HL-60/S4 treated with retinoic acid at 250 ng/mL for 4 days and 3 days (cell line): ENCODE results near the gene EME2.

Source experiments
- in situ Hi-C: fragments of 300-500 bp; cut with MboI; formaldehyde crosslinking; loops from 2 replicates; pipeline ENCODE4 v1.7.0; 2022; ENCODE audit warnings: low sequenced_read_pairs

The EME2 gene

DNA sequence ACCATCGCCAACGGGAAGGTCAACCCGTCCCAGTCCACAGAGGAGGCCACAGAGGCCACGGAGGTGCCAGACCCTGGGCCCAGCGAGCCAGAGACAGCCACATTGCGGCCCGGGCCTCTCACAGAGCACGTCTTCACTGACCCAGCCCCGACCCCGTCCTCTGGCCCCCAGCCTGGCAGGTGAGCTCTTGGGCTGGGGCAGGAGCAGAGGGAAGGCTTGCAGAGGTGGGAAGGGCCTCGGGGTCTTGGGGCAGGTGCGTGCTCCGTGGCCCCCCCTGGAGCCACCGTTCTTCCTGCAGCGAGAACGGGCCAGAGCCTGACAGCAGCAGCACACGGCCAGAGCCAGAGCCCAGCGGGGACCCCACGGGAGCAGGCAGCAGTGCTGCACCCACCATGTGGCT lies 6.4 kb upstream of the EME2 start:
- in situ Hi-C loops, result no loop called here

DNA sequence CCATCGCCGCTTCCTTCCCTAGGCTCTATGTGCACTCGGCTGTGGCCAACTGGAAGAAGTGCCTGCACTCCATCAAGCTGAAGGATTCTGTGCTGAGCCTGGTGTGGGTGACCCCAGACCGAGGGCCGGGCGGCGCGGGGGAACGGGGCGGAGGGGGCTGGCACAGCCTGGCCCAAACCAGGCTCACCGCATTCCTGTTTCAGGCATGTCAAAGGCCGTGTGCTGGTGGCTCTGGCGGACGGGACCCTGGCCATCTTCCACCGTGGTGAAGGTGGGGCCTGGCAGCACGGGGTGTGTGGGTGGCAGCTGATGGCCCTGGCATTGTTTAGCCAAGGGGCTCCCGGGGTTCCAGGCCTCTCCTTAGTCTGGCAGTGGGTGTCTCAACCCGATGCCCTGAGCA lies 5.9 kb upstream of the EME2 start:
- in situ Hi-C loops, result no loop called here

DNA sequence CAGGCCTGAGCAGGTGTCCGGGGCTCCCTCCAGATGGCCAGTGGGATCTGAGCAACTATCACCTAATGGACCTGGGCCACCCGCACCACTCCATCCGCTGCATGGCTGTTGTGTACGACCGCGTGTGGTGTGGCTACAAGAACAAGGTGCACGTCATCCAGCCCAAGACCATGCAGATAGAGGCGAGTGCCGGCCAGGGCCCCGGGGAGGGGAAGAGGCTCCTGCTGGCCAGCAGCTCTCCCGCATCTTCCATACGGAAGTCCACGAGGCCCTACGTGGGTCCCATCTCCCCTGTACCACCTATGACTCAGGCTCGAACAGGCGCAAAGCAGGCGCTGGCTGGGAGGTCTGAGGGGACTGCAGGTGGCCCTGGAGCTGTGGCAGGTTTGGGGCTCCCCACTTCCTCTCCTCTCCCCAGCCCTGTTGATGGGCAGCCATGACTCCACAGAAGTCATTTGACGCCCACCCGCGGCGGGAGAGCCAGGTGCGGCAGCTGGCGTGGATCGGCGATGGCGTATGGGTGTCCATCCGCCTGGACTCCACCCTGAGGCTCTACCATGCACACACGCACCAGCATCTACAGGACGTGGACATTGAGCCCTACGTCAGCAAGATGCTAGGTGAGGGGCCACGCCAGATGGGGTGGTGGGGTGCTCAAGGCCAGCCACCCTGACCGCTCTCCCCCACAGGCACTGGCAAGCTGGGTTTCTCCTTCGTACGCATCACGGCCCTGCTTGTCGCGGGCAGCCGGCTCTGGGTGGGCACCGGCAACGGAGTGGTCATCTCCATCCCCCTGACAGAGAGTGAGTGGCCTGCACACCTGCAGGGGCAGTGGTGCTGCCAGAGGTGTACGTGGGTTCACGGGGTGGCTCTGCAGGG lies 5.3 kb upstream of the EME2 start:
- in situ Hi-C loops, result no loop called here

GRCh38 chr16:1768061-1768766 lies 4.4 kb upstream of the EME2 start:
- in situ Hi-C loops, result no loop called here

GRCh38 chr16:1768767-1769401 lies 3.7 kb upstream of the EME2 start:
- in situ Hi-C loops, result no loop called here

DNA sequence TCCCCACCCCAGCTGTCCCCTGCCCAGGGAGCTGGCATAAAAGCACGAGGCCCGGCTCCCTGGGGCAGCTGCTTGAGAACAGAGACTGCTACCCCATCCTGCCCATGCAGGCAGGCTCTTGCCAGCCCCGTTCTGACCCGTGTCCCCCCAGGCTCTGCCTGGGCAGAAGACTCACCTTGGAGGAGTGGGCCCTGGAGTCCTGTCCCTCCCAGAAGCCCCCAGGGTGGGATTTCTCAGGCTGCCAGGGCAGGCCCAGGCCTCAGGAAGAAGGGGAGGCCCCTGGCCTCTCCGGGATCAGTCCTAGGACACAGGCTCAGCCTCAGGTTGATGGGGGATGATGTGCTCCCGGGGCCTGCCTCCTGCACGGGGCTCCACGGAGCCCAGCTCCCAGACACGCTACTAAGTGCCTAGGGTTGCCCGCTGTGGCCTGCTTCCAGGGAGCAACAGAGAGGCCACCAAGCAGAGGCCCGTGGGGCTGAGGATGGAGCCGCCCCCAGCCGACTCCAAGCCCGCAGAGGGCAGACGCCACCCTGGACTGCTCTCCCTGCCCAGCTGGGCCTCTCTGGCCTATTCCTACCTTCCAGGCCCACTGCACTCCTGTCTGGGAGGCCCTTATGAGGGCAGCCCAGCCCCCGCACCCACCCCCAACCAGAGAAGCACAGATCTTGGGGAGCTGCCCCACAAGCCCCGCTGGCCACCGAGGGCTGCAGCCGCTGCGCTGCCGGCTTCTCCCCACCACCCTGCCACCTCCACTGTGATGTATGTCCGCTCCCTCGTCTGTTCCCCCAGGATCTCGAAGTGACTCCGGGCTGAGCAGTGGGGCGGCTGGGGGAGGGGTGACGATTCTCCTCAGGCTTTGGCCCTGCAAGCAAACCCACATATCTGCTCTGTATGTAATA lies 3.0 kb upstream of the EME2 start:
- in situ Hi-C loops, result no loop called here

DNA sequence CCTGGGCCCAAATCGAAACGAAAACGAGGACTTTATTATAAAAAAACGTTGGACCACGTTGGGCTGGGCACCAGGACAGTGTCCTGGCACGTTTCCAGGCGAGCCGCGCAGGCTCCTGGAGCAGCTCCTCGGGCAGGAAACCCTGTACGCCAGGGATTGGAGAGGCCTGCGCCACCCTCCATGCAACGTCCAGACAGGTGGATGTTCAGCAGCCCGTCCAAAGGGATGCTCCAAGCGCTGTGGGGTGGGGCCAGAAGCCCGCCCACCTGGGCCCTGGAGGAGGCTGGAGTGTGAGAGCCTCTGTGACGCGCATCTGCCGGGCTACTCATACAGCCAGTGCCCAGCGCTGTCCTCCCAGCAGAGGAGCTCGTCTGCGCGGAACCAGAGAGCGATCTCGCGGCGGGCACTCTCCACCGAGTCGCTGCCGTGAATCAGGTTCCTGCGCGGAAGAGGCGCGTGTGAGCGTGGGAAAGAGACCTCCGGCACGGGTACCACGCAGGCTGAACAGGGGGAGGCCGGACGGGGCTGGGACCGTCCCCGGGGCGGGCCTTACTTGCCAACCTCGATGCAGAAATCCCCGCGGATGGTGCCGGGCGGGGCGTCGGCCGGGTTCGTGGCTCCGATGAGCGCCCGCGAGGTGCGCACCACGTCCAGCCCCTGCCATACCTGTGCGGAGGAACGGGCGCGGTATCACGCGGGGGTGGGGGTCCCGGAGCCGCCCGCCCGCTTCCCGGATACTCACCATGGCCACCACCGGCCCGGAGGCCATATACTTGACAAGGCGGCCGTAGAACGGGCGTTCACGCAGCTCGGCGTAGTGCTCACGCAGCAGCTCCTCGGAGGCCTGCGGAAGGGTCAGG lies 2.1 kb upstream of the EME2 start:
- in situ Hi-C loops, result no loop called here

GRCh38 chr16:1771188-1771863 lies 1.3 kb upstream of the EME2 start, which contains the start of gene NME3:
NME3 (minus strand) TSS chr16:1771543; CDS start chr16:1771534, 9 bp downstream.
- in situ Hi-C loops, result no loop called here

- in situ Hi-C loops, result no loop called here
Measured at GRCh38 chr16:1771864-1772361, 697 bp upstream of the EME2 start.

GRCh38 chr16:1772908-1773702 lies 495 bp downstream of the EME2 start, which contains the start of gene MRPS34:
MRPS34 (minus strand) TSS chr16:1773134; CDS start chr16:1773119, 15 bp downstream.
- in situ Hi-C loops, result no loop called here

GRCh38 chr16:1773703-1774447 lies 1.3 kb downstream of the EME2 start:
- in situ Hi-C loops, result no loop called here

- in situ Hi-C loops, result no loop called here
Measured at GRCh38 chr16:1774448-1774780, 1.8 kb downstream of the EME2 start.

DNA sequence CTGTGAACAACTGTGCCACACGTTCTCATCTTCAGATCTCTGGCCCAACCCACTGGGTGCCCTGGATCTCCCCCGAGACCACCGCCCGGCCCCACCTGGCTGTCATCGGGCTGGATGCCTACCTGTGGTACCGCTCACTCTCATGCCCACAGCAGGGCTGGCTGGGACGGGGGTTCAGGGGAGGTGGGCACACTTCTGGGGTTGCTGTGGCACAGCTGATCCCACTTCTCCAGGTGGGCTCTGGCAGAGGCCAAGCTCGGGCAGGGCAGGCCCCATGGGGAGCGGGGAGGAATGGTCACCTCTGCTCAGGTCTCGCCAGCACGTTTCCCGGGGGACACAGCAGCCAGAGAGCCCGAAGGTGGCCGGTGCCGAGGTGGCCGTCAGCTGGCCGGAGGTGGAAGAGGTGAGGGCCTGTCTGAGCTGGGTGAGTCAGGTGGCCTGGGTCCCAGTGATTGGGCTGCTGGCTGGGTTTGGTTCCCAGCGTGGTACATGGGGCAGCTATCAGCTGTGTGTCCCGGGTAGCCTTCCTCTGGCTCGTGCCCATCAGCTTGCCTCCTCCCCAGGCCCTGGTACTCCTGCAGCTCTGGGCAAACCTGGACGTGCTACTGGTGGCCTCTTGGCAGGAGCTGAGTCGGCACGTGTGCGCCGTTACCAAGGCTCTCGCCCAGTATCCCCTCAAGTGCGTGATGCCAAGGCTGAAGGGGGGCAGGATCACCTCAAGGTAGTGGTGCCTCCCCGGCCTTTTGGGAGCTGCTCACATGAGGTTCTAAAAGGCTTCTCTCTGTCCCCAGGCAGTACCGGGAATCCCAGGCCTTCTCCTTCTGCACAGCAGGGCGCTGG lies 2.6 kb downstream of the EME2 start:
- in situ Hi-C loops, result no loop called here

GRCh38 chr16:1775846-1776671 lies 3.4 kb downstream of the EME2 start:
- in situ Hi-C loops, result no loop called here

- in situ Hi-C loops, result no loop called here
Measured at GRCh38 chr16:1776672-1776955, 4.0 kb downstream of the EME2 start.

DNA sequence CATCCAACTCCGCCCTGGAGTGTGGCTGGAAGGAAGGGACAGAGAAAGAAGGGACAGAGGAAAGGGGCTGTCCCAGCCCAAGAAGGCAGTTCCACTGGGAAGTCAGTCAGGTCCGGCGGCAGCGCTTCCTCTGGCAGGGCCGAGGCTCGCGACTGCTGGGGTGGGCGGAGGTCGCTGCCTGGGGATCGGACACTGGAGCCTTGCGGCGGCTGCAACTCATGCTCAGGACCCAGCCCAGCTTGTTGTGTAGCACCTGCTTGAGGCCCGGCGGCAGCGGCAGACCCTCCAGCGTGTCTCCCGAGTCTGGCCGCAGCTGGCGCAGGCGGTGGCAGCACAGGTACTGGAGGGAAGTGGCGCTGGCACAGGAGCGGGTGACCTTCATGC lies 4.4 kb downstream of the EME2 start:
- in situ Hi-C loops, result no loop called here
